SH-SY5Y (cell line): ENCODE measurements around the gene CYGB.

Source experiments
- GATA2 ChIP-seq: IDR thresholded peaks from 2 replicates; pipeline ENCODE4 v1.6.1; 2011; ENCODE audit warnings: mild to moderate bottlenecking, low read depth, low read length
- GATA3 ChIP-seq: IDR thresholded peaks from 2 replicates; pipeline ENCODE4 v1.6.1; 2011; ENCODE audit warnings: low read depth, mild to moderate bottlenecking, low read length, moderate library complexity

The CYGB gene

GRCh38 chr17:76495663-76496400, 41.7 kb downstream of the CYGB start:
- TF ChIP-seq GATA2 (peak; percentile 45; the same call in 1 of the 2 replicates), GATA3 (no peak)

GRCh38 chr17:76493505-76494167, 43.9 kb downstream of the CYGB start:
- TF ChIP-seq GATA2 (no peak), GATA3 (no peak)

DNA sequence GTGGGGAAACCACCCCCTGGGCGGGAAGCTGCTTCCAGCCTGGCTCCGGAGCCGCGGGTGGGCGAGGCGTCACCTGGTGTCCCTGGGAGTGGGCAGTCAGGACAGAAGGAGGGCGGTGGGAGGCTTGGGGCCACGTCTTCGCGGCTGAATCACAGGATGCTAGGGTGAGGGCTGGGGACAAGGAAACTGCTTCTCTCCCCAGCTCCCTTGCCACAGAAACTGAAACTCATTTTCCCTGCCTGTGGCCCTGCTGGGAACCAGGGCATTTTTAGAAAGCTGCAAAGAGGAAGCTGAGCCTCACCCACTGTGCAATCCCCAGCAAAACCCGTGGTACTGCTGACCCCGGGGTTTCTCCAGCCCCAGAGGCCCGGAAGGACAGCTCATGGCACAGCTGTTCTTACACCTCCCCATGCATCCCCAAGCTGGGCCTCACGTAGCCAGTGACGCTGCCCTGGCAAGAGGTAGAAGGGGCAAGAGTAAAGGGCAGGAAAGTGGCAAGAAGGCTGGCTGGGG, 44.5 kb downstream of the CYGB start:
- TF ChIP-seq GATA3 (no peak), GATA2 (no peak)

DNA sequence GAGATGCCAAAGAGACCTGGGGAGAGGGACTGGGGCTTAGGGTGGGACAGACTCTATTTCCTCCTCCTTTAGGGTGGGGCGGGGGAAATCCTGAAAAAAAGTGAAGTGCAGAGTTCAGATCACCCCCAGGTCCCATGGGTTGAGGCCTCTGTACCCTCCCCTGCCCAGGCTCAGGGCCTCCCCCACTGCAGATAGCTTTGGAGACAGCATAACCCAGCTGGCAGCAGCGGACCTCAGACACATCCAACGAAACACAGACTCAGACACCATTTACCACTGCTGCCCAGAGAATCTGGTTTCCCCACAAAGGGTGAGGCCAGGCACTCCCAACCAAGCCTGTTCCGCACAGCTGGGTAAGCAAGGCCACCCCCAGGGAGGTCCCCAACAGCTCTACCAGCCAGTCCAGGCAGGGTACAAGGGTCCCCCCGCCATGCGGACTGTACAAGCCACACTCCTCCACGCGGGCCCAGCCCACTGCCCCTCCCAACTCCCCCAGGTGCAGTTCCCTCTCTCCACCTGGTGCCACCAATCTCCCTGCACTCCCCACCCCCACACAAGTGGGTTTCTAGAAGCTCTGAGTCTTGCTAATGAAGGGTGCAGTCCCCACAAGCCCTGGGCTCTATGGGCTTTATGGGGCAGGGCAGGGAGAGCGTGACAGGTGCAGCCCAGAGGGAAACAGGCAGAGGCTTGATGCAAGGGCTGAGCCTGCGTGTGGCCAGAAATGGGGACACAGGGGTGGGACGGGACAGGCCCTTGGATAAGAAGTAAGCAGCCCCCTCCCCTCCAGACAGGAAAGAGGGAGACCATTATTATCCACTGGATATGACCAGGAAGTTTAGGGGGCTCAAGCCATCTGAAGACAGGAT, 45.2 kb downstream of the CYGB start:
- TF ChIP-seq GATA2 (no peak), GATA3 (no peak)

DNA sequence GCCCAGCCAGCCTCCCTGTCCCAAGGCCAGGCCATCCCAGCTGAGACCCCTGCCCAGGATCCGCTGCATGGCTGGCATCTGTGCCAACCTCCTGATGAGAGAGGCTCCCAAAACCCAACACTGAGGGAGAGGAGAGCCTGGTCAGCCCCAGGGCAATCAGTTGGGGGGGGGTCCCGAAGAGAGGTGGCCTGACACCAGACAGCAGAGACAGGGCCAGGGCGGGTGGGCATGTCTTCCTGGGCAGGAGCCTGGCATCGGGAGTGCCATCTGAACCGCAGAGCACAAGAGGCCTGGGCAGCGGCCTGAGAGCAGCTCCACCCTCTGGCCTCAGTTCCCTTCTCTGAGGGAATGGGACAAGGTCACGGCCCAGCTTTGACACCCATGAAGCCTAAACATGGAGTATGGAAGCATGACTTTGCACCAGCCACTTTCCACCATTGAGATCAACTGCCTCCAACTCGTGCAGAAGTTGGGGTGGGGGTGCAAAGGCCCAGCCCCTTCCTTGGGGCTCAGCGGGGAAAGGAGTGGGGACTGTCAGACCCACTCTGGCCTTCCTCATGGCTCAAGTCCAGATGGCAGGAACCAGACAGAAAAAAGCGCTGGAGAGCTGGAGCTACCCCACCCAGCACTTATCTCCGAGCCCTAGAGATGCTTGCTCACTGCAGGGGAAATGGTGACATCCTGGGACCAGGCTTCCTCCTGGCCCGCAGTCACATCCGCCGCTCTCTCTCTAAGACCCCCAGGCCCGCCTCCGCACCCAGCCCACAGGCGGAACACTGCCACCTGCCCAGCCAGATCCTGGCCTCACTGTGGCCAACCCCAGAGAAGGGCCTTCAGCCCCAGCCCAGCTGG, 46.0 kb downstream of the CYGB start:
- TF ChIP-seq GATA3 (no peak), GATA2 (no peak)

- TF ChIP-seq GATA3: no peak
- TF ChIP-seq GATA2: no peak
Observed at GRCh38 chr17:76490112-76490710, 47.3 kb downstream of the CYGB start.

DNA sequence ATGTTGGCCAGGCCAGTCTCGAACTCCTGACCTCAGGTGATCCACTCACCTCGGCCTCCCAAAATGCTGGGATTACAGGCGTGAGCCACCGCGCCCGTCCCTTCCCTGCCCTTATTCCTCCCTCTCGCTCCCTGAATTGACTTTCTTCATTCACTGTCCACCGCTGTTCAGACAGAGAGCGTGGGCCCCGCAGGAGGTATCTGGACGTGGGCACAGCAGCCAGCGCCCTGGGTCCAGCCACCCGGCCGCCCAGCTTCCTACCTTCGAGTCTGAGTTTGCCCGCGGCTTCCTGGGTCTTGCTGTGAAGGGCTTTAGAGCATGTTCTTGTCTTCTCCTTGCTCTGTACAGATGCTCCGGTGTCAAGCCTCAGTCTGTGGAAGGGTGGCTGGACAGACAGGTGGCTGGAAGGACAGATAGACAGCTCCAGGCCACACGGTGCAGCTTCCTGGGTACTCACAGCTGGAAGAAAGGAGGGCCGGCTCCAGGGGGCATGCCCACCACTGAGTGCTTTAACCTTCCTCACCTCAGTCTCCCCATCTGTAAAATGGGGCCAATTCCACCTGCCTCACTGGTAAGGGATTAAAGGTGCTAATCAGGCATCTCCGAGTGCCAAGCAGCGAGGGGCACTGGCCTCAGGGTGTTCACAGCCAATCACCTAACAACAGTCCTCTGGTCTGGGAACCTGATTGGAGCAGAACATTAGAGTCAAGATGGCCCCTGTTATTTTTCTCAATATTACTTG, 49.9 kb downstream of the CYGB start:
- TF ChIP-seq GATA3 (no peak), GATA2 (no peak)

DNA sequence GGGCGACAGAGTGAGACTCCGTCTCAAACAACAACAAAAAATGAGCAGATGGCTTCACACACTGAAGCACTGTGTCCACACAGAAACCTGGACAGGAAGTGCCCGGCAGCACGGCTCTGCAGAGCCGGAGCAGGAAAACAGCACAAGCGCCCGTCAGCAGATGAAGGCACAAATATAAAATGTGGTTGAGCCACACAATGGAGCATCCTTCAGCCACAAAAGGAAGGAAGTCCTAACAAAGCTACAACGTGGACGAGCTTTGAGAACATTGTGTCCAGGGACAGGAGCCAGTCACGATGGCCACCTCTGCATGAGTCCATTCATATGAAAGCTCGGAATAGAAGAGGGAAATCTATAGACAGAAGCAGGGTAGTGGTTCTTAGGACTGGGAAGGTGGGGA, 51.9 kb downstream of the CYGB start:
- TF ChIP-seq GATA3 (no peak), GATA2 (no peak)

GRCh38 chr17:76484228-76484725, 53.2 kb downstream of the CYGB start:
- TF ChIP-seq GATA2: no peak
- no peak for TF ChIP-seq GATA3

DNA sequence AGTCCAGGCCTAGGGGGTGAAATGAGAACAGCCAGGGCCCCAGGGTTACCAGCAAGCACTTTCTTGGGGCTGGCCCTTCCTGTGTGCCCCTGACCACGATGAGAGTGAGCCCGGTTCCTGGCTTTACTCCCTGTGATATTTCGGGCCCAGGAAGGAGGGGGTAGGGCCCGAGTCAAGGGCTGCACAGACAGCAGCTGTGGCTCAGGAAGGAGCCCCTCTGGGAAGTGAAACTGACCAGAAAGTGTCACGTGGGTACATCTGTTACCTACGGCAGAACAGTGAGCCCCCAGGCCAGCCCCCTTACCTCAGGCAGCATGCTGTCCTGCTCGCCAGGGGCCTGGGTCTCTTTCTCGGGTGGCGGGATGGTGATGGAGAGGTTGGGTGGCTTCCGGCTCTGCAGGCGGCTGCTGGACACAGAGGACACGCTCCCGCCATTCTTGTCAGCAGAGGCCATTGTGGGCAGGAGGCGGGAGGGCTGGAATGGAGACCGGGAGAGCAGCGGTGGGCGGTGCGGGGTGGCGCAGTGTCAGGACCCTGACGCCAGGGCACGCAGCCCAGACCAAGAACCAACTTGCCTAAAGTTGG, 56.3 kb downstream of the CYGB start:
- TF ChIP-seq GATA3: no peak
- TF ChIP-seq GATA2: no peak

DNA sequence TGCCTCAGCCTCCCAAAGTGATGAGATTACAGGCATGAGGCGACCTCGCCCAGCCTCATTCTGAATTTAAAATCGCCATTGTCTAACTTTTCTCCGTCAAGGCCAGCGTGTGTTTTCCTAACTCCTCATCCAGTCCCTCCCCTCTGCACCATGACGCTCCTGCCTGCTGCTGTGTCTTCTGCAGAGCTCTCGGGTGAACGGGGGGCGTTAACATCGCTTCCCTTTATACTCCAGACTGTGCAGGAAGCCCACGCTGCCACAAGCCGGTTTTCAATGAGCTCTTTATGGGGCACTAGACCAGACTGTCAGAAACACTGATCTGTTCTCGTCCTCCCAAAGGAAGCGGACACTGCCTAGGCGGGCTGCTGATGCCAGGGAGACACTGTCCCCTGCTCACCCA, 56.9 kb downstream of the CYGB start:
- no peak for TF ChIP-seq GATA2
- no peak for TF ChIP-seq GATA3

- TF ChIP-seq GATA2: no peak
- TF ChIP-seq GATA3: no peak
Observed at GRCh38 chr17:76479515-76480060, 57.9 kb downstream of the CYGB start.
